Renal pelvis (tissue), 4 donors: ENCODE measurements around the gene PDZD2. TPM values are rescaled to one million over a fixed set of nuclear protein-coding genes. Genes with fewer than 3 reads are reported as not detected.
"Not testable (repeated sequence)": the region's sequence is repeated elsewhere in the genome, so short reads cannot be mapped to it uniquely, and the experiment has no call there.

ENCODE experiments used
- DNase-seq: peaks from one replicate; pipeline ENCODE4 v3.0.0-alpha.2; 2013
- polyA plus RNA-seq, 3 donors: library from polyadenylated mRNA; unstranded; fragments of 120-200 nt; gene quantifications; one replicate each; pipeline ENCODE4 v1.2.1, GENCODE V29; 2013; ENCODE audit not compliant: insufficient read length in 3 of 3

Gene PDZD2
- polyA plus RNA-seq, 3 donors: 16.3 to 21.4 (median 18.9) TPM

DNA sequence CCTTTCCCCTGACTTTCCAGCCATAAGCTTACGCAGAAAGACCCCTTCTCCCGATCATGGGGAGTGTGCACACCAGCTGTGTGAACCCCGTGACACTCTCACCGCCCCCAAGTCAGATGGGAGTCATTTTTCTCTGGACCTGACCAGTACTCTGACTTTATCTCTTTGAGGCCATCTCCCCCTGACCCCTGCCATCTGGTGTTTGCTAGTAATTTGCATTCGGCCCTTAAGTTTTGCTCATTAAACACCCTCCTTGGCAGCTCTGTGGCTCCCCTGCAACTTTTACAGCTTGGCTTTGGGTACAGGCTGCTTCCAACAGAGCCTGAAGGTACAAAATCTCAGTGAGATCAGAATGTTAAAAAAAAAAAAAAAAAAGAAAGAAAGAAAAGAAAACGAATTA, 43.9 kb downstream of the PDZD2 start:
- DNase-seq: no peak

DNA sequence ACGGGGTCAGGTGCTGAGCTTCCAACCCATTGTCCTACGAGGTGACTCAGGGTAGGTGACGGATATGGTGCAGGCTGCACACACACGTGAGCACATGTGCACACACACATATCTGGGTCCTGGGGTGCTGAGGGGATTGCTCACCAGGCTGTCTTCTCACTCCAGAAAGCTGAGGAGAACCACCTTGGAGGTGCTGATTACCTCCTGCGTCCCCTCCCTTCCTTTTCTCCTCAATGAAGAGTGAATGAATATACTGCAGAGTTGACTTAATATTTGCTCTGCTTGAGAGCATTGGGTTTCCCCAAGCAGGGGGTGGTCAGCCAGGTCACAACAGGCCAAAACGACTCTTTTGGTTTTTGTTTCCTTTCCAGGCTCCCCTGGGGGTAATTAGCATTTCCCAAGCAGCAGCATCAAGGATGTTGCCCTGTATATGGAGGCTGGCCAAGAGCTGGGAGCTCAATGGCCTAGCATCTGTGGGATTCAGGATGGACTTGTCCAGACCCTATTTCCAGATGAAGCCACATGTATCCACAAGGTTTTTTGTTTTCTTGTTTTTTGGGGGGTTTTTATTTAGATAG, 49.7 kb downstream of the PDZD2 start:
- no peak for DNase-seq

DNA sequence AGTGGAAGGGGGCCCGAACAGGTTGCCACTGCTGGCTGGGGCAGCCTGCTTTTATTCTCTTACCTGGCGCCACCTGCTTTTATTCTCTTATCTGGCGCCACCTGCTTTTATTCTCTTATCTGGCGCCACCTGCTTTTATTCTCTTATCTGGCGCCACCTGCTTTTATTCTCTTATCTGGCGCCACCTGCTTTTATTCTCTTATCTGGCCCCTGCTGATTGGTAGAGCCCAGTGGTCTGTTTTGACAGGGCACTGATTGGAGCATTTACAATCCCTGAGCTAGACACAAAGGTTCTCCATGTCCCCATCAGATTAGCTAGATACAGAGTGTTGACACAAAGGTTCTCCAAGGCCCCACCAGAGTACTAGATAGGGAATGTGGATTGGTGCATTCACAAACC, 52.5 kb downstream of the PDZD2 start:
- not testable (repeated sequence) for DNase-seq

DNA sequence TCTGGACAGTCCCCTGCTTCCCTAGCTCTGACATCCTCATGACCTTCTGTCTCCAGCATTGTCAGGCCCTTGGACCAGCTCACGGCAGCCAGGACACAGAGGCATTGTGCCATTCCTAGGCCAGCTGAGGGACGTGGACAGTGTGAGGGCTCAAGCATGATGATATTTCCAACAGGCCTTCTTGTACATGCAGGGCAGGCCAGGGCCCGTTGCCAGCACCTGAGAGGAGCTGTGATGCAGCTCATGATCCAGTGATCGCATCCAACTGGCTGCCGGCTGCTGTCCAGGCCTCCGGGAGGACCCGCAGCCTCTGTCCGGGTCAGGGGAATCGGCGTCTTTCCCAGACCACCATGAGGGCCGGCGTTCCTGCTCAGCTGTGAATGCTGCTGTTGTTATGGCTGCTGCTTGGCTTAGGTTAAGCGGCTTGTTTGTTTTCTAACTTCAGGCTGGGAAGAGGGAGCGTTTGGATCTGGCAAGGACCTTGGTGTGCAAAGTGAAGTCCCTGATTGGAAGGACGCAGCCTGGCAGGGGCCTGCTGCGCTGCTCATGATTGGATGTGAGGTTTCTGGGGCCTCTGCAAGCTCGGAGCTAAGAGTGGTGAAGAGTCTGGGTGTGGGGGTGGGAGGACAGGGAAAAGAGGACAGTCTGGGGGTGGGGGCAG, 53.8 kb downstream of the PDZD2 start:
- DNase-seq: no peak

DNA sequence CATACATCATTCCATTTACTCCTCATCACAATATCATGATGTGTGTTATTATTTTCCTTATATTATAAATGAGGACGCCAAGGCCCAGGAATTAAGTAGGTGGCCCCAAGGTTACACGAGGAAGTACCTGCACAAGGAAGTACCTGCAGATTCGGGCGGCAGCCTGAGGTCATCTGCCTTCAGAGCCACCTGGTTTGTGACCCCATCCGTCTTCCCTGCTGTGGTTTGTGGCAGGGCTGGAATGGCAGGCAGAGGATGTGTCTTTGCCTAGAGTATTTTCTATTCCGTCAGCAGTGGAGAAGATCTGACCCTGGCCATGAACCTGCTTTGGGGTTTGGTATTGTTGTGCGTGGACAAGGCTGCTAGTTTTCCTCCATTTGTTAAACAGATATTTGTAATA, 59.7 kb downstream of the PDZD2 start:
- DNase-seq: no peak

DNA sequence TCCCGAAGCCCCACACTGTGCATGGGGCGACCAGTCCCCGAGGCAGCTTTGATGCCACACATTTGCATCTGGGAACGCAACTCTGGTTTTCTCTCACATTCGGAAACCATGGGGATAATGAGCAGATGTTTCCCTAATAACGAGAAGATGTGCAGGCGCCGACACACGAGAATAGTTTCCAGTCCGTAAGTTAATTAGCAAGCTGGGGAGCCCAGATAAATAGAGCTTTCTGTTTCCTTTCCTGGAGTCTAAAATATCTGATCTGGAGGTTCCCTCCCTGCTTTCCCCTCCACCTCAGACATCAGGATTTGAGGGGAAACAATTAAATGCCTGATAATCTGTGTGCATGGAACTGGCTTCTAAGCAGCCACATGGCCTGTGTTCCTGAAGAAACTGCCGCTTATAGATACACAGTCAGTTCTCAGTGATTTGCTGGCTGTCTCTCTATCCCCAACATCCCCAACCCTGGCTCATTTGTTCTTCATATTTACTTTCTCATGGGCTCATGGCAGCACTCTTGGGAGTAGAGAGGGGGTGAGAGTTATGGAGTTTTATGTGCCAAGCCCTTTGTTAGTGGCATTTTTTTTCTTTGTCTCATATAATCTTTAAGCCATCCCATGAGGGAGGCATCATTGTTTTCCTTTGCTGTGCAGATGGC, 62.8 kb downstream of the PDZD2 start:
- DNase-seq: no peak

DNA sequence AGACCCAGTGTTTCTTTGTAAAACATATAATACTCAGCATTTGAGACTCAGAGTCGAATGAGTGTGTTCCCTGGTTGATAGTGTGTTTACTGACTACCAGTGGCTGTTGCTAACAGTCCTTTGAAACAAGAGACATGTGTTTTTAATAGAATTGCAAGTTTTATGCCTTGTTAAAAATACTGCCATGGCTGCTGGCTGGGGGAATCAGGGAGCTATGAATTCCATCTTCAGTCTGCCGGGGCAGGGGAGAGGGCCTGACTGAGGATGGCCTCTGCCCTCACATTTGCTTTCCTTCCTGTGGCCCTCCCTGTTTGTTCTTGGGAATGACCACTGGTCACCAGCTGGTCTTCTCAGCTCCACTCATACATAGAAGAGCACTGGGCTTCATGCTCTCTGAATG, 63.8 kb downstream of the PDZD2 start:
- peak; percentile 80 for DNase-seq

DNA sequence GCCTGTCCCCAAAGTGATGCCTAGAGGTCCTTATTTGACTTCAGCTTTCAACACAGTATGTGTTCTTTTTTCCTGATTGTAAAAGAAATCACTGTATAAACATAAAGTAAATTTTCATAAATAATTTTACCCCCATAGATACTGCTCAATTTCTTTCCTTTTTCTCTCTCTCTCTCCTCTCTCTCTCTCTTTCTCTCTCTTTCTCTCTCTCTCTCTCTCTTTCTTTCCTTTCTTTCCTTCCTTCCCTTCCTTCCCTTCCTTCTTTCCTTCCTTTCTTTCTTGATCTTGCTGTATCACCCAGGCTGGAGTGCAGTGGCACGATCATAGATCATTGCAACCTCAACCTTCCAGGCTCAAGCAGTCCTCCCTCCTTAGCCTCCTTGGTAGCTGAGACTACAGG, 64.8 kb downstream of the PDZD2 start:
- DNase-seq: no peak

DNA sequence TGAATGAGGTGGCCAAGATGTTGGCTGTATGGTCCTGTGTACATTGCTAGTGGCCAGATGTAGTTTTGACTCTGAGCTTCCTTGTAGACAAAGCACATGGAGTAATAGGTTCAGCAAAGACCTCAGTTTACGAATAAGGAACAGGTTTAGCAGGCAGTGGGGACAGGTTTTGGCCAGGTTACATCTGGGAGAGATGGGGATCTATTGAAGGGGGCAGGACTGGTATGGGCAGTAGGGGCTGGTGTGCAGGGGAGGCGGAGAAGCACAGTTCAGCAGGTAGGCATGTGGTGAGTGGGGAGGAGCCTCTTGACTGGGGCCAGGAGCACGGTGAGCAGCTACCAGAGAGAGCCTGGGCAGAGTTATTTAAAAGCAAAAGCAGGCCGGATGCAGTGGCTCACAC, 67.3 kb downstream of the PDZD2 start:
- no peak for DNase-seq

DNA sequence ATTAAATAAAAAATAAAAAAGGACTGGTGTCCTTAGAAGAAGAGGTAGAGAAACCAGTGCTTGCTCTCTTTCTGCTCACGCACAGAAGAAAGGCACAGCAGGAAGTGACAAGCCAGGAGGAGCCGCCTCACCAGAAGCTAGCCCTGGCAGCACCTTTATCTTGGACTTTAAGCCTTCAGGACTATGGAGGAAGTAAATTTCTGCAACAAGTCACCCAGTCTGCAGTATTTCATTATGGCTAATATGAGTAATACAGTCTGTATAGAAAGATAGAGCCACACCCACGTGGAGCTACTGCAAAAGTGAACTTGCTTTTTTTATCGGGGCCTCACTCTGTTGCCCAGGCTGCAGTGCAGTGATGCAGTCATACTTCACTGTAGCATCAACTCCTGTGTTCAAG, 68.4 kb downstream of the PDZD2 start:
- DNase-seq: no peak

DNA sequence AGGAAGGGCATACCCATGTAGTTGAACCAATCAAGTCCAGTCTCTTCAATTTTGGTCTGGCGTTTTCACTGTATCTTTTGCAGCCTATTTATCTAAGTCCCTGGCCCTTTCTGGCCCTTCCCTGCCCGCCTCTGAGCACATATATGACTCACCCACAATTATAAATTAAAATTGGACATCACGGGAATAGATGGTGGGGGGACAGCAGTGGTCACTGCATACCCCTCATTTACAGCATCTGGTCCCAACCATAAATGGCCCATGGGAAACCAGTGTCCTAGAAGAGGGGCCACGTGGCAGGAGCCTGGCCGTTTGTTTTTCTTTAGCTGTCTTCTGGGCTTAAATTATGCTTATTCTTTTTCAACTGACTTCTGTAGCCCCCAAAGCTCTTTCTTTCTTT, 69.2 kb downstream of the PDZD2 start:
- no peak for DNase-seq

DNA sequence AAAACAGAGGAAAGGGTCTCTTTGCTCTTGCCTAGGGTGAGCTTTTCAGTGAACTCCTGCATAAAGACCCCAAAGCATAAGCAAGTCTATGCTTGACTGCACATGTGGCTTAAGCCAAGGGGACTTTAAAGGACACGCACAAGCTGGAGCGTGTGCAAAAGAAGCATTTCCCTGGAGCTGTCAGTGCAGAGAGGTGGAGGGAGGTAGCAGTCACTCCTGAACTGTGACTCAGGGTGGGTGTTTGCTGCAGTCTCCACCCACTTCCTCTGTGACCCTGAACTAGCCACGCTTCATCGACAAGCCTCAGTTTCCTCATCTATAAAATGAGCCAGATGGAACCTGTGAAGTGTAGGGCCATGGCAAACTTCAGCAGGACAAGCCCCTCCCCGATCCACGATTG, 72.4 kb downstream of the PDZD2 start:
- DNase-seq: no peak

DNA sequence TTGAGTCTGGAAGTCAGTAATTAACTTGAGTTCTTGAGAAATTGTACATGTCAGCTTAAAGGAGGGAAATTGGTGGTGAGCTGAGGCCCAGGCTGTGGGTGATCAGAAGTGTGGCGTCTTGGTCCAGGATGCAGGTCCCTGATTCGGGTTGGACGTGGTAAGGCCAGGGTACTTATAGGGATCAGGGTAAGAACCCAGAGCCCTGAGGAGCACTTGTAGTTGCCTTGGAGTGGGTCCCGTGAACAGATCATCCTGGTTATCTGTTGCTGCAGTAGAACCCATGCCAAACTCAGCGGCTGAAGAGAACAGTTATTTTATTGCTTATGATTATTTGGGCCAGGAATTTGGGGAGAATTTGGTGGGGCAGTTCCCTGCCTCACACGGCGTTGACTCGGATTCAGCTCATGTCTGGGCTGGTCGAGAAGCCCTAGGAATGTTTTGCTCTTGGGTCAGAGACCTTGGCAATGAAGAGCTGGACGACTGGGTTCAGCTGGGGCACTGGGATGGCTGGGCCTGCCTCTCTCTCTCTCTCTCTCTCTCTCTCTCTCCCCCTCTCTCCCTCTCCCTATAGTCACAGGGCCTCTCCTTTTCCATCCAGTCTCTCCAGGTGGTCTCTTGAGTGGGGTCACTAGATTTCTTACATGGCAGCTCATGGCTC, 73.1 kb downstream of the PDZD2 start:
- no peak for DNase-seq

DNA sequence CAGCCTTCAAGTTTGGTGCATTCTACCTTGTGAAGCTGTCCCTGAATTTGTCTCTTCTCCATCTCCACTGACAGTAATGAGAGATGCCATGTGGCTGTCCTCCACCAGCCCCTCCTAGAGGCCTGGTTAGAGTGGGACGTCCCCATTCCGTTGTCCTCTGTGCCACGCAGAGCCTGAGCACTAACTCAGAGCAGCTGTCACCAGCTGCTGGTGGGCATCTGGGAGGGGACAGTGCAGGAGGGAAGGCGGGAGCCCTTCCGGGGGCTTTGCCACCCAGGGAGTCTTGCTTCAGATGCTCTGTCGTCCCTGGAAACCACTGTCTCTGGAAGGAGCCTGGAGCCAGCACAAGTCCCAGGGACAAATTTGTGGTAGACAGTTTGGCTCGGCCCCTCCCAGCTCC, 78.6 kb downstream of the PDZD2 start:
- DNase-seq: no peak

DNA sequence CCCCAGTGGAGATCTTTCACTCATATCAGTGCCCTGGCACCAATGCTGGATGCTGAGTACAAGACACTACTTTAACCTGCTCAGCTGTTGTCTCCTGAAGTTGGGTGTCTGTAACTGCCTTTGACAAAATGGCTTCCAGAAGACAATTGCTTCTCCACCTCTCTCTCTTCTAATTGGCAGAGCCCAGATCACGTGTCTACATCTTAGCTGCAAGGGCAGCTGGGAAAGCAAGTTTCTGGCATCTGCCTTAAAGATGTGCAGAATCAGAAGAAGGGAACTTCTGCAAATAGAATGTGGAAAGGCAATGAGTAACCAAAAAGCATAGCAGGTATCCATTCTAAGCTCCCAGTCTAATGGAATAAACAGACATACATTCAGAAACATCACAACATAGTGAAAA, 81.1 kb downstream of the PDZD2 start:
- DNase-seq: no peak

DNA sequence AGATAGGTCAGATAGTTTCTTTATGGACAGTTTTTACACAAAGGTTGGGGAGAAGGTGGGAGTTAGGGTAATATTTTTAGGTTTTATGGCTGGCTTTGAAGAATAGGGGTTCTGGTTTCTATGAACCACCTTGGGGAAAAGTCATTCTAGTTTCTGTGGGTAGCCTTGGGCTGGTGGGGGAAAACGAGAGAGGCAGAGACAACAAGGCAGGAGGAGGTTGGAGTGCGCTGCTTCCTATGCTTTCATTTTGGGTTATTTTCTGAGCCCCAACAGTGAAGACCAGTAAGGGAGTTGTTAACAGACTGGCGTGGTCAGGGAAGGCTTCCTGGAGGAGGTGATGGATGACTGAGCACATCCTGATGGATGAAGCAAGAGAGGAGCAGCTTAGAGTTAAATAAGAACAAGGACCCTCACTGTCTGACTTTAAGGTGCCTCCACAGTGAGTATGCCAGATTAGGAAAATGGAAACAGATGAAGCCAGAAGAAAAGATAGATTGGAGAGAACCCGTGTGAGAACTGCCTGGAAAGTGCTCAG, 81.9 kb downstream of the PDZD2 start:
- DNase-seq: no peak

DNA sequence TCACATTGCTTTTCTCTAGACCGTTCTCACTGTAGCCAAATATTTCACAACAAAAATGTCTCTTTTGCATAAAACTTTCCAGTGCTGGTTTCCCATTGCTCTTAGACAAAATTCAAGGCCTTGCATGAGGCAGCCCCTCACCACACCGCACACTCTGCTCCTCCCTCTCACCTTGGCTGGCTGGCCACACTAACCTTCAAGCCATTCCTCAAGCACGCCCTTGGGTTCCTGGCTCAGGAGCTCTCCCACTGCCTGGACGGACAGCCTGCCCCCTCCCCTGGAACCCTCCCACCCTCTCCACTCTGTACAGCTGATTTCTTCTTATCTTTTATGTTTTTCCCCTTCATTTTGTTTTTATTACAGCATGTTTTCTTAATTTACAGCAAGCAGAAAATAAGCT, 83.2 kb downstream of the PDZD2 start:
- no peak for DNase-seq

DNA sequence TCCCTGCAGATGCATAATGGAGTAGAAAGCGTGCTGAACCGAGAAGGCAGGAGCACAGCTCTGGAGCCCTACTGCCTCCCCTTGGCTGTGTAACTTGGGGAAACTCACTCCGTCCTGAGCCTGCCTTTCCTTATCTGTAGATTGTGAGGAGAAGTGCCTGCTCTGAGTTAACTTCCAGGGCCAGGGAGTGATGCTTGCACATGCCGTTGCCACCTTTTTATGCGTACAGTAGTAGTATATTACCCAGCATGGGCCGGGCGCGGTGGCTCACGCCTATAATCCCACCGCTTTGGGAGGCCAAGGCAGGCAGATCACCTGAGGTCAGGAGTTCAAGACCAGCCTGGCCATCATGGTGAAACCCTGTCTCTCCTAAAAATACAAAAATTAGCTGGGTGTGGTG, 87.1 kb downstream of the PDZD2 start:
- DNase-seq: no peak

DNA sequence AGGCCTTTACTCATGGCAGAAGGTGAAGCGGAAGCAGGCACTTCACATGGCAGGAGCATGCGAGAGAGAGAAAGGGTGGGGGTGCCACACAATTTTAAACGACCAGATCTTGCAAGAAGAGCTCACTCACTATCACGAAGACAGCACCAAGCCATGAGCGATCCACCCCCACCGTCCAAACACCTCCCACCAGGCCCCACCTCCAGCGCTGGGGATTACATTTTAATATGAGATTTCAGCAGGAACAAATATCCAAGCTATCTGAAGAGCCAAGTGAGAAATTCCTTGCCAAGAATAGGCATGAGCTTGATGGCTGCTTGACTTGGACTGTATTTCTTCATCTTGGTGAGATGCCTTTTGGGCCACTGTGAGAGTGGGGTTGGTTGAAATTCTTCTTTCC, 88.0 kb downstream of the PDZD2 start:
- DNase-seq: no peak

DNA sequence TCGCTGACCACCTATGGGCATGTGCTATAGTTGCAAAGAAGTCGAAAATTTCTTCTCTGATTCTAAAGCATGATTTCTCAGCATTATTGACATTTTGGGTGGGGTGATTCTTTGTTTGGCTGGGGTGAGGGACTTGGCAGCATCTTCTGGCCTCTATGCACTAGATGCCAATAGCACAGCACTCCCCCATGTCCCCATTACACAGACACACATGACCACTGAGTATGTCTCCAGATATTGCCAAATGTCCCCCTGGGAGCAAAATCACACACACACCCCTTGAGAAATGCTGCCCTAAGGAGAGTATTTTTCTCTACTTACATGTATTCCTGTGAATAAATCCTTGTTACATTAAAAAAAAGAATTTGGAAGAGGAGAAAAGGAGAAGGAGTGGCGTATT, 89.1 kb downstream of the PDZD2 start:
- no peak for DNase-seq

DNA sequence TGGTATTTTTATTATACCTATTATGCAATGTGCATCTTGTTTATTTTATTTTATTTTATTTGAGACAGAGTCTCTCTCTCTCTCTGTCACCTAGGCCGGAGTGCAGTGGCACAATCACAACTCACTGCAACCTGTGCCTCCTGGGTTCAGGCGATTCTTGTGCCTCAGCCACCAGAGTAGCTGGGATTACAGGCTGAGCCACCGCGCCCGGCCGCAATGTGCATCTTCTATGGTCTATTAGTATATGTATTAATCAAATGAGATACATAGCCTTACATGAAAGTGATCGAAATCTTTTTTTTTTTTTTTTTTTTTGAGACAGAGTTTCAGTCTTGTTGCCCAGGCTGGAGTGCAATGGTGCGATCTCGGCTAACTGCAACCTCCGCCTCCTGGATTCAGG, 89.9 kb downstream of the PDZD2 start:
- DNase-seq: not testable (repeated sequence)

DNA sequence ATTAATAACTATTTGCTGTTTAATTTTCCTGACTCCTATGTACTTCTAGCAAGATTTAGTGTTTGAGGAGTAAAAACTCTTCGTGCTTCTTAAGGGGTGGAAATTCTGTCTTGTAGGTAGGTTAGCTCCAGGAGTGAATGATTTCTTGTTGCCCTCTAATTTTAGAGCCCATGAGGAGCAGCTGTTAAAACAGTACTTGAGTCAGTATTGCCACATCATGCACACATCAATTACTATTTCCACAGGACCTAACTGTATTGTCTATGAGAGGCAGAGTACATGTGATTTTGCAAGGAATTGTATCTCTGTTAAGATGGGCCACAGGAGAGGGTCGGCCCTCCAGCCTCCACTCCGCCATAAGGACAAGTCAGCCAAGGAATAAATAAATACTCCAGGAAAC, 91.2 kb downstream of the PDZD2 start:
- DNase-seq: no peak

DNA sequence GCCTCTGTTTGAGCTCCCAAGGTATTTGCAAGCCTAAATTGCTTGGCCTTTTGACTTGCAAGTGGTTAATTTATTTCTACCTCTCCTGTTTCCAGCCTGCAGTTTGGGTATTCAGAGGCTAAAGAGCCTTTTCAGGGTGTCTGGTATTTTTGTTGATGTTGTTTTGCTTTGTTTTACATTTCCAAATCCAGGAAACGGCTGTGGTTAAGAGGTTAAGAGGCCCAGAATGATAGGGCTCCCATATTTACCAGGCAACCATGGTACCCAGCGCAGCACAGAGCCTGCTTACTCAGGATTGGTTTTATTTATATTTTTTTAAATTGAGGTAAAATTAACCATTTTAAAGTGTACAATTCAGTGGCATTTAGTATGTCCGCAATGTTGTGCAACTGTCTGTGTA, 92.1 kb downstream of the PDZD2 start:
- no peak for DNase-seq
